Measurements from ENCODE around the gene CPN1.

DNA sequence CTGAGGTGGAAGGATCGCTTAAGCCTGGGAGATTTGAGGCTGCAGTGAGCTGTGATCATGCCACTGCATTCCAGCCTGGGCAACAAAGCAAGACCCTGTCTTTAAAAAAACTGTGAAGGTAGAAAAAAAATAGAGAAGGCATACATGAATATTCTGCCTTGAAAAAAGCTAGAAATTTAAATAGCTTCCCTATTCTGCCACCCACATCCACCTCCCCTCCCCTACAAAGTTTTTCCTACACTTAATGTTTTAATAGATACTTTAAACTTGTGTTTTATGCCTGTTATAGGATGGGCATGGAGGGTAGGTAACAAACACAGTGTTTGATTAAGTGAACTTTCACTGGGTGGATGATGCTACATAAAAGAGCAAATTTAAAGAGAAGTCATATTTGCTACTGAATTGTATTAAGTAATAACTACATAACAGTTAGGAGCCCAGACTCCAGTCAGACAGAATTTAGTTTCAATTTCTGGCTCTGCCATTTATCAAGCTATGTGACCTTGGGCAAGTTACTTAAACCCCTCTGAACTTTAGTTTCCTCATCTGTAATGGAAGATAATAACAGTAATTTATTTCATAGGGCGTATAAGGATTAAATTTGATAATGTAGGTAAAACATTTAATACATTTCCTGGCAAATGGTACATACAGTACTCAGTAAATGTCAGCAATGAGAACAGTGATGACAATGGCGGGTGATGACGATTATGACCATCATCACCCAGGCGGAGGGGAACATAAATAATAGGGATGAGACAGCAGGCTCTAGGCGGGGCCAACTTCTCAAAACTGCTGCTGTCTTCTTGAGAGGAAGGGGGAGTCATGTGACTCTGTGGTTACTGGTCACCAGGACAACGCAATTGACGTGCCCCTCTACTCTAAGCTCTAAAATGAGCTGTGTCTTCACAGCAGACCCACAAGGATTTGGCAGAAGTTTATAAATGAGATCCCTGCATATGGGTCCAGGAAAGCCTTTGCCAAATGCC, 87.7 kb downstream of the CPN1 start:
- TF ChIP-seq, protein P1, sequence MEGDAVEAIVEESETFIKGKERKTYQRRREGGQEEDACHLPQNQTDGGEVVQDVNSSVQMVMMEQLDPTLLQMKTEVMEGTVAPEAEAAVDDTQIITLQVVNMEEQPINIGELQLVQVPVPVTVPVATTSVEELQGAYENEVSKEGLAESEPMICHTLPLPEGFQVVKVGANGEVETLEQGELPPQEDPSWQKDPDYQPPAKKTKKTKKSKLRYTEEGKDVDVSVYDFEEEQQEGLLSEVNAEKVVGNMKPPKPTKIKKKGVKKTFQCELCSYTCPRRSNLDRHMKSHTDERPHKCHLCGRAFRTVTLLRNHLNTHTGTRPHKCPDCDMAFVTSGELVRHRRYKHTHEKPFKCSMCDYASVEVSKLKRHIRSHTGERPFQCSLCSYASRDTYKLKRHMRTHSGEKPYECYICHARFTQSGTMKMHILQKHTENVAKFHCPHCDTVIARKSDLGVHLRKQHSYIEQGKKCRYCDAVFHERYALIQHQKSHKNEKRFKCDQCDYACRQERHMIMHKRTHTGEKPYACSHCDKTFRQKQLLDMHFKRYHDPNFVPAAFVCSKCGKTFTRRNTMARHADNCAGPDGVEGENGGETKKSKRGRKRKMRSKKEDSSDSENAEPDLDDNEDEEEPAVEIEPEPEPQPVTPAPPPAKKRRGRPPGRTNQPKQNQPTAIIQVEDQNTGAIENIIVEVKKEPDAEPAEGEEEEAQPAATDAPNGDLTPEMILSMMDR (conservative IDR thresholded peaks at IDR 0.05; ENCODE audit: low read length), result no peak
- TF ChIP-seq EZH2phosphoT487 (IDR thresholded peaks at IDR 0.05; ENCODE audit: borderline replicate concordance, low read depth, low read length), result no peak

Data from OCI-LY7 (cell line).